Activated CD4-positive, alpha-beta T cell treated with anti-CD3 and anti-CD28 coated beads, Interleukin-2, amount 10 ng/mL, durations not matched to agents 7 days and 5 days (primary cell): ENCODE results near the gene CD300A. TPM values are rescaled to one million over a fixed set of nuclear protein-coding genes. Genes with fewer than 3 reads are reported as not detected.
A peak's percentile ranks its signal among the peaks of the same experiment; 100 is the strongest.
"Not testable (repeated sequence)": the region's sequence is repeated elsewhere in the genome, so short reads cannot be mapped to it uniquely, and the experiment has no call there.

ENCODE experiments used
- CTCF ChIA-PET: fragments of 350-600 bp; sonication (Branson Sonifier 250); formaldehyde crosslinking; loops from one replicate; lab custom pipeline; 2021; ENCODE audit warnings: antibody characterized with exemption; lab: Charles Lee
- POLR2A ChIA-PET: fragments of 350-600 bp; sonication (Branson Sonifier 250); formaldehyde crosslinking; loops from one replicate; lab custom pipeline; 2021; ENCODE audit warnings: antibody characterized with exemption; lab: Charles Lee
- DNase-seq: peaks from one replicate; pipeline ENCODE4 v3.0.0-alpha.2; 2020
- H3K27ac Mint-ChIP-seq: one replicate; pipeline ENCODE4 v1.8.0; 2021; ENCODE audit warnings: mild to moderate bottlenecking, moderate library complexity, mixed read lengths
- H3K27me3 Mint-ChIP-seq: one replicate; pipeline ENCODE4 v1.8.0; 2021; ENCODE audit warnings: mixed read lengths
- H3K36me3 Mint-ChIP-seq: one replicate; pipeline ENCODE4 v1.8.0; 2021; ENCODE audit warnings: low read depth, mixed read lengths
- H3K4me1 Mint-ChIP-seq: one replicate; pipeline ENCODE4 v1.8.0; 2021; ENCODE audit warnings: mixed read lengths
- H3K4me3 Mint-ChIP-seq: one replicate; pipeline ENCODE4 v1.8.0; 2021; ENCODE audit warnings: mild to moderate bottlenecking, moderate library complexity, mixed read lengths
- H3K9me3 Mint-ChIP-seq: one replicate; pipeline ENCODE4 v1.8.0; 2021; ENCODE audit warnings: mixed read lengths
- total RNA-seq, 2 experiments: library from RNA; stranded (reverse); gene quantifications; one replicate each; pipeline ENCODE4 v1.2.3, GENCODE V29; 2021

CD300A gene
- total RNA-seq, 2 experiments from 2014 or later = 6.7 to 6.8 TPM

DNA sequence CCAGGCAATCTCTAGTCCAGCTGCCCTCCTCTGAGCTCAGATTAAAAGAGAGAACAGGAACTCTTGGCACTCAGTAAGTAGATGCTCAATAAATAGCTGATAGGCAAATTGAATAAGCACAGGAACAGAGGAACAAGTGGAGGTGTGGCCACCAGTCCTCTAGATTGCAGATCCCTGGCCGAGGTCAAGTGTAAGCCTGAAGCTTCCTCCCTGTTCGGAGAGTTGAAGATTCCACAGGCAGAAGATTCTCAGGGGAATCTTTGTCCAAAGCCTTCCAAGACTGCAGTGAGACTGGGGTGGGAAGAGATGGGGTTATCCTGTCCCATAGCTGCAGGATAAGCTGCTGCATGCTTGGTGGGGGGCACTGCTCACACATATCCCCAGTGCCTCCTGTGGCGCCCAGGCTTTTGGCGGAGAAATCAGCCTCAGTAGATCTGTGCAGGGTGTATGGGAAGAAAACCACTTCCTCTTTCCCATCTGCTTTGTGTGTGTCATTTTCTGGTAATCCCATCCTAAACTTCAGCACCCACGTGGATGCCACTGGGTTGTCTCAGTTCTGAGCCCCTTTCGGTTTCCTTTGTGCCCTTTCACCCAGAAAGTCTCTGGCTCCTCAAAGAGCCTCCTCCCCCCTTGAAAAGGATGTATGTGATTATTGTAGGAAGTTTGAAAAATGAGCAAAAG is 12.1 kb downstream of the CD300A start:
- DNase-seq = peak; percentile 65
- peak overlapping the region; percentile 70 for H3K27ac Mint-ChIP-seq
- peaks cover 26% of the 10 kb centered on the region for H3K9me3 Mint-ChIP-seq
- ChIA-PET CTCF (no interaction called here), POLR2A (interaction anchor here (0.6 kb wide), 1 partner anchor 10 kb away, joined by 13 read pairs; no protein-coding TSS in a partner anchor)
- peaks cover 42% of the 10 kb centered on the region for H3K36me3 Mint-ChIP-seq
- no peaks in the 10 kb centered on the region for H3K27me3 Mint-ChIP-seq
- H3K4me1 Mint-ChIP-seq = peaks cover 55% of the 10 kb centered on the region
- H3K4me3 Mint-ChIP-seq = peak overlapping the region; percentile 19

GRCh38 chr17:74480290-74480689 is 13.9 kb downstream of the CD300A start:
- H3K4me1 Mint-ChIP-seq = peaks cover 41% of the 10 kb centered on the region
- POLR2A ChIA-PET = interaction anchor here (0.6 kb wide), 1 partner anchor 8 kb away, joined by 3 read pairs; no protein-coding TSS in a partner anchor
- peaks cover 27% of the 10 kb centered on the region for H3K36me3 Mint-ChIP-seq
- no peaks in the 10 kb centered on the region for H3K27me3 Mint-ChIP-seq
- CTCF ChIA-PET = interaction anchor here (0.6 kb wide), 1 partner anchor 89 kb away, joined by 3 read pairs; no protein-coding TSS in a partner anchor
- DNase-seq = no peak
- H3K4me3 Mint-ChIP-seq = no peak overlapping the region
- H3K9me3 Mint-ChIP-seq = peaks cover 13% of the 10 kb centered on the region
- peak overlapping the region; percentile 73 for H3K27ac Mint-ChIP-seq

- H3K27ac Mint-ChIP-seq = no peak overlapping the region
- ChIA-PET CTCF (interaction anchor here (1.1 to 1.6 kb wide), 3 partner anchors 10 to 181 kb away, joined by 3 to 5 read pairs (median 4); no protein-coding TSS in a partner anchor), POLR2A (no interaction called here)
- no peak for DNase-seq
- H3K4me3 Mint-ChIP-seq = no peak overlapping the region
- H3K36me3 Mint-ChIP-seq = peaks cover 15% of the 10 kb centered on the region
- H3K9me3 Mint-ChIP-seq = peaks cover 3% of the 10 kb centered on the region
- H3K4me1 Mint-ChIP-seq = peaks cover 39% of the 10 kb centered on the region
- H3K27me3 Mint-ChIP-seq = peaks cover 2% of the 10 kb centered on the region
Observed at GRCh38 chr17:74481621-74482020, 15.2 kb downstream of the CD300A start.

- peaks cover 19% of the 10 kb centered on the region for H3K4me1 Mint-ChIP-seq
- no peak for DNase-seq
- POLR2A ChIA-PET = no interaction called here
- no peak overlapping the region for H3K4me3 Mint-ChIP-seq
- H3K27ac Mint-ChIP-seq = peak overlapping the region; percentile 69
- peaks cover 8% of the 10 kb centered on the region for H3K27me3 Mint-ChIP-seq
- peaks cover 1% of the 10 kb centered on the region for H3K9me3 Mint-ChIP-seq
- CTCF ChIA-PET = interaction anchor here (0.8 to 1.6 kb wide), 3 partner anchors 26 to 104 kb away, joined by 3 to 4 read pairs (median 4); no protein-coding TSS in a partner anchor
- peaks cover 1% of the 10 kb centered on the region for H3K36me3 Mint-ChIP-seq
Observed at GRCh38 chr17:74484066-74484465, 17.6 kb downstream of the CD300A start.

DNA sequence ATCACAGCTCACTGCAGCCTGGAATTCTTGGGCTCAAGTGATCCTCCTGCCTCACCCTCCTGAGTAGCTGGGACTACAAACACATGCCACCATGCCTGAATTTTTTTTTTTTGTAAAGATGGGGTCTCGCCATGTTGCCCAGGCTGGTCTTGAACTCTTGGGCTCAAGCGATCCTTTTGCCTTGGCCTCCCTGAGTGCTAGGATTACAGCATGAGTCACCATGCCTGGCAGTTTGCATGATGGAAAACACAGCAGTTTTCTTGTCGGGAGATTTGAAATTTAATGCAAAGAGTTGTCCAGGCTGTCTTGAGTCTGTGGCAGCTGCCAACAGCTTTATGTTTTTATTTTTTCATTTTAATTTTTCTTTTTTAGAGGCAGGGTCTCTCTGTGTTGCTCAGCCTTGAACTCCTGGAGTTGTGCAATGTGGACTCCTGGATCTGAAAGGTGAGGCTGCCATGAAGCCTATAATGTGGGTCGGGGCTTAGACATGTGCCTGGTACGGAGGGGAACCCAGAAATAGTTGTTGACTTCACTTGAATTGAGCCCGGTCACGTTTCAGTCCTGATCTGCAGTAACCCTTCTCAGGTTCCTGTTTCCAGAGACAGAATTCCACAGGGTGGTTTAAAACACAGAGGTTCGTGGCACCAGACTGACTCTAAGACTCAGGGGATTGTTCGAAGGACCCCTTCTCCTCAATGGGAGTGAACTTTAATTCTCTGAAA is 18.7 kb downstream of the CD300A start:
- POLR2A ChIA-PET = no interaction called here
- H3K9me3 Mint-ChIP-seq = peaks cover 3% of the 10 kb centered on the region
- peaks cover 1% of the 10 kb centered on the region for H3K36me3 Mint-ChIP-seq
- H3K27ac Mint-ChIP-seq = no peak overlapping the region
- H3K27me3 Mint-ChIP-seq = peaks cover 13% of the 10 kb centered on the region
- DNase-seq = no peak
- H3K4me3 Mint-ChIP-seq = no peak overlapping the region
- CTCF ChIA-PET = interaction anchor here (0.6 to 1.6 kb wide), 5 partner anchors 25 to 284 kb away, joined by 3 to 4 read pairs (median 4); no protein-coding TSS in a partner anchor
- H3K4me1 Mint-ChIP-seq = peaks cover 8% of the 10 kb centered on the region

DNA sequence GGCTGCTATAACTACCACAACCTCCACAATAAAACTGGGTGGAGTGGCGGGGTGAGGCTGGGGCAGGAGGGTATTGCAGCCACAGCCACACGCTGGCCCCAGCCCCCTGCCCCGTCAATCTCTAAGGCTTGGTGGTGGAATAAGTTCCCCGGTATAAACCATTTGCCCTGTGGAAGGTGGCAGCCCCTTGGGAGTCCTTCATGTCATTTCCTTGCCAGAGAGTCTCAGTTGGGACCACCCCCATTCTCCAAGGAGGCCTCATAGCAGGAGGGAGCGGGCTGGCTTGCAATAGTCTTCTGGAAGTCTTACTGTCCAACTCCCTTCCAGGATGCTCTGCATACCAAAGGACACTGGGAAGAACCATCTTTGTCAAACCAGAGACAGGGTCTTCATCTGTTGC is 19.4 kb downstream of the CD300A start:
- ChIA-PET CTCF (no interaction called here), POLR2A (no interaction called here)
- Mint-ChIP-seq H3K9me3 (peaks cover 3% of the 10 kb centered on the region), H3K27ac (no peak overlapping the region), H3K4me1 (peaks cover 2% of the 10 kb centered on the region), H3K4me3 (no peak overlapping the region), H3K36me3 (peaks cover 1% of the 10 kb centered on the region), H3K27me3 (peaks cover 13% of the 10 kb centered on the region)
- no peak for DNase-seq

GRCh38 chr17:74488276-74488675 is 21.8 kb downstream of the CD300A start:
- H3K27me3 Mint-ChIP-seq = peaks cover 15% of the 10 kb centered on the region
- H3K9me3 Mint-ChIP-seq, POLR2A ChIA-PET, H3K27ac Mint-ChIP-seq, H3K36me3 Mint-ChIP-seq, H3K4me1 Mint-ChIP-seq, DNase-seq, H3K4me3 Mint-ChIP-seq: not testable (repeated sequence)
- CTCF ChIA-PET = interaction anchor here (0.7 to 2.3 kb wide), 4 partner anchors 16 to 121 kb away, joined by 3 to 6 read pairs (median 4); partner anchors contain the start of gene GPR142

DNA sequence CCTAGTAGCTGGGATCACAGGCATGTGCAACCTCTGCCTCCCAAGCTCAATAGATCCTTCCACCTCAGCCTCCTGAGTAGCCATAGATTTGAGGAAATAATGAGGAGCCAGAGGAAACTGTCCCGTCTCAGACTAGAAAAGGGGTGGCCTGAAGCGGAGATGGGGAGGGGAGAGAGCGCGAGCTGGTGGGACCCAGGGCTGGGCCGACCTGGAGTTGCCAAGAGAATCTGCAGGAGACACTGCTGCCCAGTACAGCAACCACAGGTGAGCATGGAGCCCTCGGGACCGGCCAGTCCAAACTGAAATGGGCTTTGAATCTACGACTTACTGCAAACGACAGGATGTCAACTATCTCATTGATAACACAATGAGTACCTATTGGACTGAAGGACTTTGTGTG is 24.3 kb downstream of the CD300A start:
- peaks cover 19% of the 10 kb centered on the region for H3K27me3 Mint-ChIP-seq

GRCh38 chr17:74491626-74492025 is 25.2 kb downstream of the CD300A start:
- Mint-ChIP-seq H3K4me1 (peaks cover 7% of the 10 kb centered on the region), H3K36me3 (peaks cover 1% of the 10 kb centered on the region), H3K27me3 (peaks cover 16% of the 10 kb centered on the region), H3K9me3 (peaks cover 3% of the 10 kb centered on the region), H3K4me3 (no peak overlapping the region), H3K27ac (no peak overlapping the region)
- CTCF ChIA-PET = interaction anchor here (1.2 to 1.6 kb wide), 5 partner anchors 9 to 122 kb away, joined by 3 to 4 read pairs (median 4); no protein-coding TSS in a partner anchor
- POLR2A ChIA-PET = no interaction called here
- no peak for DNase-seq

More for the DNA sequence above, 24.3 kb downstream of the CD300A start:
- POLR2A ChIA-PET = no interaction called here
- H3K4me3 Mint-ChIP-seq = no peak overlapping the region
- no peak overlapping the region for H3K27ac Mint-ChIP-seq
- CTCF ChIA-PET = interaction anchor here (1.6 kb wide), 1 partner anchor 121 kb away, joined by 4 read pairs; no protein-coding TSS in a partner anchor
- peaks cover 7% of the 10 kb centered on the region for H3K4me1 Mint-ChIP-seq
- peaks cover 3% of the 10 kb centered on the region for H3K9me3 Mint-ChIP-seq
- no peak for DNase-seq
- H3K36me3 Mint-ChIP-seq = peaks cover 1% of the 10 kb centered on the region

GRCh38 chr17:74493331-74493833 is 26.9 kb downstream of the CD300A start:
- Mint-ChIP-seq H3K27ac (no peak overlapping the region), H3K4me1 (peaks cover 10% of the 10 kb centered on the region), H3K36me3 (peaks cover 1% of the 10 kb centered on the region), H3K27me3 (peaks cover 12% of the 10 kb centered on the region), H3K9me3 (peaks cover 3% of the 10 kb centered on the region), H3K4me3 (no peak overlapping the region)
- peak; percentile 74 for DNase-seq
- POLR2A ChIA-PET = no interaction called here
- CTCF ChIA-PET = interaction anchor here (0.5 to 2.5 kb wide), 2 partner anchors 114 to 358 kb away, joined by 4 to 7 read pairs; no protein-coding TSS in a partner anchor

DNA sequence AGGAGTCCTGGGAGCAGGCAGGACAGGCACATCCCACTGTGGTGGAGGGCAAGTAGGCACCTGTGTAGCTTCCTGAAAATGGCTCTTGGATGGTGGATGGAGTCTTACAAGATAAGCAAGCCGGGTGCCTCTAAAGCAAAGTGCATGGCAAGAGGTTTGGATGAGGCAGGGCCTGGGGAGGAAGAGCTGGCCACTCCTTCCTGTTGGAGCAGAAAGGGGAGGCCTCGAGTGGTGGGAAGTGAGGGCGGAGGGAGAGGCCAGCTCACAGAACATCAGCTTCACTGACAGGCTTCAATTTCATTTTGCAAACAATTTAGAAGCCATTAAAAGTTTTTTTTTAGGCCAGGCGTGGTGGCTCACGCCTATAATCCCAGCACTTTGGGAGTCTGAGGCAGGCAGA is 31.0 kb downstream of the CD300A start:
- ChIA-PET POLR2A (no interaction called here), CTCF (interaction anchor here (0.9 to 2.6 kb wide), 3 partner anchors 41 to 128 kb away, joined by 3 to 10 read pairs (median 4); no protein-coding TSS in a partner anchor)
- peaks cover 10% of the 10 kb centered on the region for H3K4me1 Mint-ChIP-seq
- H3K9me3 Mint-ChIP-seq = no peaks in the 10 kb centered on the region
- H3K27me3 Mint-ChIP-seq = peaks cover 5% of the 10 kb centered on the region
- no peak overlapping the region for H3K4me3 Mint-ChIP-seq
- no peak for DNase-seq
- H3K27ac Mint-ChIP-seq = no peak overlapping the region
- no peaks in the 10 kb centered on the region for H3K36me3 Mint-ChIP-seq

GRCh38 chr17:74499992-74500391 is 33.6 kb downstream of the CD300A start:
- DNase-seq = no peak
- Mint-ChIP-seq H3K4me1 (peaks cover 3% of the 10 kb centered on the region), H3K4me3 (no peak overlapping the region), H3K36me3 (no peaks in the 10 kb centered on the region), H3K9me3 (no peaks in the 10 kb centered on the region), H3K27me3 (peaks cover 3% of the 10 kb centered on the region), H3K27ac (no peak overlapping the region)
- ChIA-PET POLR2A (no interaction called here), CTCF (interaction anchor here (1.1 to 1.6 kb wide), 2 partner anchors 8 to 130 kb away, joined by 4 read pairs; no protein-coding TSS in a partner anchor)
